ENCODE data around the gene TP53TG3B.
"Not testable (repeated sequence)": the region's sequence is repeated elsewhere in the genome, so short reads cannot be mapped to it uniquely, and the experiment has no call there.

DNA sequence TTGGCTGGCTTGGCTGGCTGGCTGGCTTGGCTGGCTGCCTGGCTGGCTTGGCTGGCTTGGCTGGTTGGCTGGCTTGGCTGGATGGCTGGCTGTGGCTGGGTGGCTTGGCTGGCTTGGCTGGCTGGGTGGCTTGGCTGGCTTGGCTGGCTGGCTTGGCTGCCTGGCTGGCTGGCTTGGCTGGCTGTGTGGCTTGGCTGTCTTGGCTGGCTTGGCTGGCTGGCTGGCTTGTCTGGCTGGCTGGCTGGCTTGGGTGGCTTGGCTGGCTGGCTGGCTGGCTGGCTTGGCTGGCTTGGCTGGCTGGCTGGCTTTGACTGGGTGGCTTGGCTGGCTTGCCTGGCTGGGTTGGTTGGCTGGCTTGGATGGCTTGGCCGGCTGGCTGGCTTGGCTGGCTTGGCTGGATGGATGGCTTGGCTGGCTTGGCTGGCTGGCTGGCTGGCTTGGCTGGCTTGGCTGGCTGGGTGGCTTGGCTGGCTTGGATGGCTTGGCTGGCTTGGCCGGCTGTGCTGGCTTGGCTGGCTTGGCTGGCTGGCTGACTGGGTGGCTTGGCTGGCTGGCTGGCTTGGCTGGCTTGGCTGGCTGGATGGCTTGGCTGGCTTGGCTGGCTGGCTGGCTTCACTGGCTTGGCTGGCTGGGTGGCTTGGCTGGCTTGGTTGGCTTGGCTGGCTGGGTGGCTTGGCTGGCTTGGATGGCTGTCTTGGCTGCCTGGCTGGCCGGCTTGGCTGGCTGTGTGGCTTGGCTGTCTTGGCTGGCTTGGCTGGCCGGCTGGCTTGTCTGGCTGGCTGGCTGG, 24.2 kb upstream of the TP53TG3B start:
- TF ChIP-seq, protein P1, sequence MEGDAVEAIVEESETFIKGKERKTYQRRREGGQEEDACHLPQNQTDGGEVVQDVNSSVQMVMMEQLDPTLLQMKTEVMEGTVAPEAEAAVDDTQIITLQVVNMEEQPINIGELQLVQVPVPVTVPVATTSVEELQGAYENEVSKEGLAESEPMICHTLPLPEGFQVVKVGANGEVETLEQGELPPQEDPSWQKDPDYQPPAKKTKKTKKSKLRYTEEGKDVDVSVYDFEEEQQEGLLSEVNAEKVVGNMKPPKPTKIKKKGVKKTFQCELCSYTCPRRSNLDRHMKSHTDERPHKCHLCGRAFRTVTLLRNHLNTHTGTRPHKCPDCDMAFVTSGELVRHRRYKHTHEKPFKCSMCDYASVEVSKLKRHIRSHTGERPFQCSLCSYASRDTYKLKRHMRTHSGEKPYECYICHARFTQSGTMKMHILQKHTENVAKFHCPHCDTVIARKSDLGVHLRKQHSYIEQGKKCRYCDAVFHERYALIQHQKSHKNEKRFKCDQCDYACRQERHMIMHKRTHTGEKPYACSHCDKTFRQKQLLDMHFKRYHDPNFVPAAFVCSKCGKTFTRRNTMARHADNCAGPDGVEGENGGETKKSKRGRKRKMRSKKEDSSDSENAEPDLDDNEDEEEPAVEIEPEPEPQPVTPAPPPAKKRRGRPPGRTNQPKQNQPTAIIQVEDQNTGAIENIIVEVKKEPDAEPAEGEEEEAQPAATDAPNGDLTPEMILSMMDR (IDR thresholded peaks at IDR 0.05), result not testable (repeated sequence)
- TF ChIP-seq POLR2A (IDR thresholded peaks at IDR 0.05), result not testable (repeated sequence)

All from ovary (tissue), 3 donors.